Loucy (cell line): ENCODE measurements around the gene POLR3G.

Source experiments
- H2AFZ ChIP-seq: fragments of 200-600 bp; sonication (generic); 2 replicates; pipeline ENCODE4 v1.6.0; 2016; ENCODE audit warnings: antibody characterized with exemption, mild to moderate bottlenecking, low read length, moderate library complexity
- H3F3A ChIP-seq: fragments of 200-600 bp; 2 replicates; pipeline ENCODE4 v1.6.0; 2016; ENCODE audit warnings: antibody characterized with exemption, low read depth, mild to moderate bottlenecking
- H3K27me3 ChIP-seq: fragments of 200-600 bp; sonication (generic); 2 replicates; pipeline ENCODE4 v1.6.1; 2014; ENCODE audit warnings: low read length, mild to moderate bottlenecking; ENCODE audit not compliant: insufficient read depth, poor library complexity, severe bottlenecking
- H3K36me3 ChIP-seq: fragments of 200-600 bp; sonication (generic); 2 replicates; pipeline ENCODE4 v1.6.1; 2016; ENCODE audit warnings: low read length; ENCODE audit not compliant: insufficient read depth
- H3K4me1 ChIP-seq: fragments of 200-600 bp; sonication (generic); 2 replicates; pipeline ENCODE4 v1.5.1; 2014; ENCODE audit warnings: low read length, mild to moderate bottlenecking; ENCODE audit not compliant: insufficient read depth, poor library complexity, severe bottlenecking
- H3K4me2 ChIP-seq: fragments of 200-600 bp; sonication (generic); 2 replicates; pipeline ENCODE4 v1.6.0; 2014; ENCODE audit warnings: antibody characterized with exemption, low read length, low read depth, mild to moderate bottlenecking; ENCODE audit not compliant: poor library complexity, severe bottlenecking
- H3K4me3 ChIP-seq: fragments of 200-600 bp; sonication (generic); 2 replicates; pipeline ENCODE4 v1.5.1; 2014; ENCODE audit warnings: low read length, mild to moderate bottlenecking, mixed read lengths; ENCODE audit not compliant: poor library complexity, severe bottlenecking
- H3K79me2 ChIP-seq: fragments of 200-600 bp; sonication (generic); 2 replicates; pipeline ENCODE4 v1.6.1; 2014; ENCODE audit warnings: low read length; ENCODE audit not compliant: insufficient read depth
- H3K9ac ChIP-seq: fragments of 200-600 bp; sonication (generic); 2 replicates; pipeline ENCODE4 v1.6.0; 2014; ENCODE audit warnings: mild to moderate bottlenecking, low read depth, low read length, moderate library complexity; ENCODE audit not compliant: poor library complexity, severe bottlenecking
- H3K9me2 ChIP-seq: fragments of 200-600 bp; sonication (generic); replicated peaks from 2 replicates; pipeline ENCODE4 v1.6.1; 2016; ENCODE audit warnings: low read depth, low read length, mixed read lengths
- H3K9me3 ChIP-seq: fragments of 200-600 bp; sonication (generic); 2 replicates; pipeline ENCODE4 v1.6.1; 2014; ENCODE audit warnings: mild to moderate bottlenecking, antibody characterized with exemption, low read length, low read depth; ENCODE audit not compliant: insufficient read depth
- H4K20me1 ChIP-seq: fragments of 200-600 bp; sonication (generic); 2 replicates; pipeline ENCODE4 v1.6.0; 2014; ENCODE audit warnings: antibody characterized with exemption, low read length, mild to moderate bottlenecking; ENCODE audit not compliant: insufficient read depth, poor library complexity, severe bottlenecking
- EZH2phosphoT487 ChIP-seq: fragments of 200-600 bp; IDR thresholded peaks from 2 replicates; pipeline ENCODE4 v1.6.1; 2018; ENCODE audit warnings: antibody characterized with exemption, mild to moderate bottlenecking, moderate library complexity, borderline replicate concordance
- TF ChIP-seq, protein P1 (sequence below): fragments of 200-600 bp; sonication (generic); conservative IDR thresholded peaks from 2 replicates; pipeline ENCODE4 v1.5.1; 2014; ENCODE audit warnings: mild to moderate bottlenecking, antibody characterized with exemption, low read length

POLR3G gene

DNA sequence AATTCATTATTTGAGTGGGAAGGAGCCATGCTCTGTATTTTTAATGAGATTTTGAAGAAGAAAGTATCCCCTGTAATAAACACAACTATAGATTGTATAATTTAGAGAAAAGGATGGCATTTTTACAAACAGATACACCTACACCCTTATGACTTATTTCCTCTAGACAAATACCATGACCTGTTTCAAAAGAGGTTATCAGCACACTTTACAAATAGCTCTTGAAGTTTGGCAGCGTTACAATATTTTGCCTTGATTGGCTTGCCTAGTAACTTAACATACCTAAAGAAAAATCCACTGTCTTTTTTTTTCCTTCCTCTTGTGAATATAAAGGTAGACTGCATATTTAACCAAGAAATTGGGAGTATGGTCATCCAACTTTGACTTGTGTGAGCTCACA is 36.6 kb upstream of the POLR3G start:
- H3F3A ChIP-seq = no peaks in the 10 kb centered on the region
- no peaks in the 10 kb centered on the region for H3K9me2 ChIP-seq
- H3K27me3 ChIP-seq = no peaks in the 10 kb centered on the region
- H3K4me1 ChIP-seq = no peaks in the 10 kb centered on the region
- no peaks in the 10 kb centered on the region for H3K79me2 ChIP-seq
- no peaks in the 10 kb centered on the region for H3K36me3 ChIP-seq
- H3K4me2 ChIP-seq = no peak overlapping the region
- no peak overlapping the region for H3K9ac ChIP-seq
- no peak overlapping the region for H2AFZ ChIP-seq
- no peak for TF ChIP-seq EZH2phosphoT487
- TF ChIP-seq, protein P1, sequence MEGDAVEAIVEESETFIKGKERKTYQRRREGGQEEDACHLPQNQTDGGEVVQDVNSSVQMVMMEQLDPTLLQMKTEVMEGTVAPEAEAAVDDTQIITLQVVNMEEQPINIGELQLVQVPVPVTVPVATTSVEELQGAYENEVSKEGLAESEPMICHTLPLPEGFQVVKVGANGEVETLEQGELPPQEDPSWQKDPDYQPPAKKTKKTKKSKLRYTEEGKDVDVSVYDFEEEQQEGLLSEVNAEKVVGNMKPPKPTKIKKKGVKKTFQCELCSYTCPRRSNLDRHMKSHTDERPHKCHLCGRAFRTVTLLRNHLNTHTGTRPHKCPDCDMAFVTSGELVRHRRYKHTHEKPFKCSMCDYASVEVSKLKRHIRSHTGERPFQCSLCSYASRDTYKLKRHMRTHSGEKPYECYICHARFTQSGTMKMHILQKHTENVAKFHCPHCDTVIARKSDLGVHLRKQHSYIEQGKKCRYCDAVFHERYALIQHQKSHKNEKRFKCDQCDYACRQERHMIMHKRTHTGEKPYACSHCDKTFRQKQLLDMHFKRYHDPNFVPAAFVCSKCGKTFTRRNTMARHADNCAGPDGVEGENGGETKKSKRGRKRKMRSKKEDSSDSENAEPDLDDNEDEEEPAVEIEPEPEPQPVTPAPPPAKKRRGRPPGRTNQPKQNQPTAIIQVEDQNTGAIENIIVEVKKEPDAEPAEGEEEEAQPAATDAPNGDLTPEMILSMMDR = no peak
- no peaks in the 10 kb centered on the region for H3K9me3 ChIP-seq
- H3K4me3 ChIP-seq = no peak overlapping the region
- no peaks in the 10 kb centered on the region for H4K20me1 ChIP-seq

DNA sequence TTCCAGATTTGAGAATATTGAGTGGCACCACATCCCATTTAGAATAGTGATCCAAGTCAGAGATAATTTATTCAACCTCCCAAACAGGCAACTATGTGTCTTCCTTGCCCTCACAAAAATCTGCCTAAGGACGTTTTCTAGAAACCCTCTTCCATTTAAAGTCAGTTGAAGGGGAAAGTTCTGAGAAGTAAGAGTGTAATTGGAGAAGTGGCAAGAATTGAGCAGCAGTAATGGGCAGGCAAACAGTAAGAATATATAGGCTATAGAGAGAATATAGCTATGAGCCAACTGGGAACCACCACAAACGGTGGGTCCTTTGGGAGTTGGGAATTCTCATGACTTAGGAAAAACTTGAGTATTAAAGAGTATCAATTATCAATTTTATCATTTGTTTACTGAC is 34.0 kb upstream of the POLR3G start:
- no peaks in the 10 kb centered on the region for H3F3A ChIP-seq
- H3K27me3 ChIP-seq = no peaks in the 10 kb centered on the region
- no peaks in the 10 kb centered on the region for H3K9me3 ChIP-seq
- peak overlapping the region; percentile 71 for H3K4me2 ChIP-seq
- no peak for TF ChIP-seq EZH2phosphoT487
- TF ChIP-seq, protein P1 = no peak
- H3K79me2 ChIP-seq = no peaks in the 10 kb centered on the region
- H3K4me1 ChIP-seq = no peaks in the 10 kb centered on the region
- no peaks in the 10 kb centered on the region for H3K36me3 ChIP-seq
- no peaks in the 10 kb centered on the region for H3K9me2 ChIP-seq
- H3K9ac ChIP-seq = no peak overlapping the region
- no peak overlapping the region for H3K4me3 ChIP-seq
- peak overlapping the region; percentile 81 for H2AFZ ChIP-seq
- H4K20me1 ChIP-seq = no peaks in the 10 kb centered on the region

DNA sequence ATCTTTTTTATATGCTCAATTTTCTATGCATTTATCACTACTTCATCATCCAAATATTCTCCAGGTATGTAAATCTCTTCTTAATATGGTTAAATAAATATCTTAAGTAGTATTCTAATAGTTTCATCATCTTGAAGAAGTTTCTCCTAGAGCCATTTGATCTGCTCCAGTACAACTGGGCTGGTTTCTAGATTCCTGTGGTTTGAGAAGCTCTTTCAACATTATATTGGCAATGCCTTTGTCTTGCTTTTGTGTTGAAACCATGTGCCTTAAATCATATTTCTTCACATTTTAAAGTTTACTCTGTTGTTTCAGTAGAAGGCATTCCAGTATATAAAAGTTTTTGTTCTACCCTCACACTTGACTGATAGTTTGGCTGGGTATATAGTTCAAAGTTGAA is 27.7 kb upstream of the POLR3G start:
- H3K4me3 ChIP-seq = no peak overlapping the region
- H3K36me3 ChIP-seq = no peaks in the 10 kb centered on the region
- no peak for TF ChIP-seq EZH2phosphoT487
- TF ChIP-seq, protein P1 = no peak
- H3K79me2 ChIP-seq = no peaks in the 10 kb centered on the region
- H4K20me1 ChIP-seq = no peaks in the 10 kb centered on the region
- H3K27me3 ChIP-seq = no peaks in the 10 kb centered on the region
- no peaks in the 10 kb centered on the region for H3K9me2 ChIP-seq
- H3K4me1 ChIP-seq = no peaks in the 10 kb centered on the region
- H3K9me3 ChIP-seq = no peaks in the 10 kb centered on the region
- H3K4me2 ChIP-seq = no peak overlapping the region
- H2AFZ ChIP-seq = no peak overlapping the region
- no peaks in the 10 kb centered on the region for H3F3A ChIP-seq
- H3K9ac ChIP-seq = no peak overlapping the region
